ENCODE measurements around the gene DLGAP4.

The DLGAP4 gene

GRCh38 chr20:36284751-36285150, 21.4 kb upstream of the DLGAP4 start:
- in situ Hi-C loops (cut with HindIII; ENCODE audit: low sequenced_read_pairs) = no loop called here
- DNase-seq (ENCODE audit: low read depth) = no peak
- no peak overlapping the region for H3K4me3 ChIP-seq (ENCODE audit: low read depth, low read length)
- TF ChIP-seq, protein P1, sequence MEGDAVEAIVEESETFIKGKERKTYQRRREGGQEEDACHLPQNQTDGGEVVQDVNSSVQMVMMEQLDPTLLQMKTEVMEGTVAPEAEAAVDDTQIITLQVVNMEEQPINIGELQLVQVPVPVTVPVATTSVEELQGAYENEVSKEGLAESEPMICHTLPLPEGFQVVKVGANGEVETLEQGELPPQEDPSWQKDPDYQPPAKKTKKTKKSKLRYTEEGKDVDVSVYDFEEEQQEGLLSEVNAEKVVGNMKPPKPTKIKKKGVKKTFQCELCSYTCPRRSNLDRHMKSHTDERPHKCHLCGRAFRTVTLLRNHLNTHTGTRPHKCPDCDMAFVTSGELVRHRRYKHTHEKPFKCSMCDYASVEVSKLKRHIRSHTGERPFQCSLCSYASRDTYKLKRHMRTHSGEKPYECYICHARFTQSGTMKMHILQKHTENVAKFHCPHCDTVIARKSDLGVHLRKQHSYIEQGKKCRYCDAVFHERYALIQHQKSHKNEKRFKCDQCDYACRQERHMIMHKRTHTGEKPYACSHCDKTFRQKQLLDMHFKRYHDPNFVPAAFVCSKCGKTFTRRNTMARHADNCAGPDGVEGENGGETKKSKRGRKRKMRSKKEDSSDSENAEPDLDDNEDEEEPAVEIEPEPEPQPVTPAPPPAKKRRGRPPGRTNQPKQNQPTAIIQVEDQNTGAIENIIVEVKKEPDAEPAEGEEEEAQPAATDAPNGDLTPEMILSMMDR (IDR thresholded peaks at IDR 0.05; ENCODE audit: low read depth, low read length, missing control alignments) = no peak

DNA sequence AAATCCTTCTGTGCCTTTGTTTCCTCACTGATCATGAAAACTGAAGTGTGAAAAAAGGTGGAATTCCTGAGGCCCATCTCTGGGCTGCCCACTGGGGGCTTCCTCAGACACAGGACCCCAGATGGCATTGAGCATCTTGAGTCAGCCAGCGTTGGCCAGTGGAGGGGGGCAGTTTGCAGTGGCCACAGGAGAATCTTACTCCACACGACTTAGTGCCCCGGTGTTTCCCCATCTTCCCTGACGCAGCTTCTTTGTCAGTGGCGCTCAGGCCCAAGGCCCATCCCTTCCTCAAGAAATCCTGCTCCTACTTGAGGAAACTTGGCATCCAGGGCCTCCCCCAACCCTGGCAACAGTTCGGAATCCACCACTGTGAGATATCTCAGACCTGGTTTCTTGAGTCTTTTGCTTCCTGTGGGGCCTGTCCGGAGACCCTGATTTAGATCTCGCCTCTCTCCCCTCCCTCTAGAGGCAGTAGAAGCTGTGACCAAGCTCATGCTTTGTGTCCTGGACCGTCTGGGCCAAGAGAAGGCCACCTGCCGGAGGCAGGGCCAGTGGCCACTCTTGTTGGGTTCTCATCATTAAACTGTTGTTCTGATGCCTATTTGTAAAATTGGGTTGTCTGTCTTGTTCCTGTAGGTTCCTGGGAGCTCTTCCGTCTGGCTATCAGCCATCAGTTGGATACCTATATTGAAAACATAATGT, 20.2 kb upstream of the DLGAP4 start:
- in situ Hi-C loops (cut with HindIII; ENCODE audit: low sequenced_read_pairs) = no loop called here
- no peak for DNase-seq (ENCODE audit: low read depth)
- no peak overlapping the region for H3K4me3 ChIP-seq (ENCODE audit: low read depth, low read length)
- TF ChIP-seq, protein P1 (IDR thresholded peaks at IDR 0.05; ENCODE audit: low read depth, low read length, missing control alignments) = no peak

DNA sequence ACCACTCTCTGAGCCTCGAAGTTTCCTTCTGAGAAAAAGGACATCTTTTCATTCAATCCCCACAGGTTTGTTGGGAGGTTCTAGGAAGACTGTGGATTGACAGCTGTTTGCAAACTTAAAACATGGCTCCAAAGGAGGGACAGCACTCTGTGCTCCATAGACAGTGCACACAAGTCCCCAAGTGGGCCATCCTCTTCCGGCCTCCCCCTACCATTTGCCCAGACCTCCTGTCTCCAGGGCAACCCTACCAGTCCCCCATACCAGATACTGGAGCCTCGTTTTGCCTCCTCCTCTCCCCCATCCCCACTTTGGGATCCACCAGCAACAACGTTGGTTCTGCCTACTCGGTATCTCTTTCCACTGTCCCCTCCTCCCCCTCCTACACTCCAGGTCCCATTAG, 8.5 kb upstream of the DLGAP4 start:
- in situ Hi-C loops (cut with HindIII; ENCODE audit: low sequenced_read_pairs) = no loop called here
- no peak for DNase-seq (ENCODE audit: low read depth)
- H3K4me3 ChIP-seq (ENCODE audit: low read depth, low read length) = no peak overlapping the region
- TF ChIP-seq, protein P1 (IDR thresholded peaks at IDR 0.05; ENCODE audit: low read depth, low read length, missing control alignments) = no peak

- no peak overlapping the region for H3K4me3 ChIP-seq (ENCODE audit: low read depth, low read length)
- DNase-seq (ENCODE audit: low read depth) = no peak
- TF ChIP-seq, protein P1 (IDR thresholded peaks at IDR 0.05; ENCODE audit: low read depth, low read length, missing control alignments) = no peak
- in situ Hi-C loops (cut with HindIII; ENCODE audit: low sequenced_read_pairs) = no loop called here
These were observed 8.1 kb upstream of the DLGAP4 start for GRCh38 chr20:36298061-36298460.

DNA sequence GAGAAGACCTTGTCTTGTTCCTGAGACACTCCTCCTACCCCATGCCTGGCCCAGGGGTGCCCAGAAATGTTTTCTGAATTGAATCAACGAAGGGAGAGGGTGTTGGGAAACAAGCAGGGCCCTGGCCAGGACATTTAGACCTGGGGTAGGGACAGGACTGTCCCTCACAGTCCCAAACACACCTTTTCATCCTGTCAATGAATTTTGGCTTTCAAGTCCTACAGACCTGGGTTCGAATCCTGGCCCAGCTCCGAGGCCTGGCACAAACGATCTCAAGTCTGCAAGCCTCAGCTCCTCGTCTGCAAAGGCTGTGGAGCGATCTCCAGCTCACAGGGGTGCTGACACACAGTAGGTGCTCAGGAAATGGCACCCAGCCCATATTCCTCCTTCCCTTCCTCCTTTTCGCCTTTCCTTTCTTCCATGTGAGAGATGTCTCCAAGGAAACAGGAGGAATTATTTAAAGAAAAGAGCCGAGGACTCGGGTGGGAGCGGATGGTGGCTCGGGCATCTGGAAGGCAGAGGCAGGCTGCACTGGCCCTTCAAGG, 7.3 kb upstream of the DLGAP4 start:
- in situ Hi-C loops (cut with HindIII; ENCODE audit: low sequenced_read_pairs) = no loop called here
- TF ChIP-seq, protein P1 (IDR thresholded peaks at IDR 0.05; ENCODE audit: low read depth, low read length, missing control alignments) = no peak
- no peak for DNase-seq (ENCODE audit: low read depth)
- no peak overlapping the region for H3K4me3 ChIP-seq (ENCODE audit: low read depth, low read length)

DNA sequence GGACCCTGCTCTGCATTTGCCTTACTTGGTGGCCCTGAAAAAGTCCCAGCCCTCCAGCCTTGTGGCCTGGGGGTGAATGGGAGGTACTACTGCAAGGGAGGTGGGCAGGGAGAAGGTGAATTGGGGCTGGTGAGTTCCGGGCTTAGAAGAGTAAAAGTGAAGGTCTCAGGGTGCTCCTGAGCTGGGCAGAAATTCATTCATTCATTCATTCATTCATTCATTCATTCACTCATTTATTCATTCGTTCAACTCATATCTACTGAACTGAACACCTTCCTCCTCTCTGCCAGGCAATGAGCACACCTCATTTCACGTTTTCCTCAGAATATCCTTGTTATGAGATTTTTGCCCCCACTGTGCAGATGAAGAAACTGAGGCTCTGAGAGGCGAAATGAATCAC, 6.7 kb upstream of the DLGAP4 start:
- H3K4me3 ChIP-seq (ENCODE audit: low read depth, low read length) = no peak overlapping the region
- TF ChIP-seq, protein P1 (IDR thresholded peaks at IDR 0.05; ENCODE audit: low read depth, low read length, missing control alignments) = no peak
- in situ Hi-C loops (cut with HindIII; ENCODE audit: low sequenced_read_pairs) = no loop called here
- no peak for DNase-seq (ENCODE audit: low read depth)

All from astrocyte of the cerebellum (primary cell).